Activated CD8-positive, alpha-beta memory T cell treated with anti-CD3 and anti-CD28 coated beads for 36 hours (primary cell): ENCODE data around the gene IRGC. TPM values are rescaled to one million over a fixed set of nuclear protein-coding genes. Genes with fewer than 3 reads are reported as not detected.

Source experiments
- CTCF ChIA-PET: fragments of 350-600 bp; sonication (Branson Sonifier 250); formaldehyde crosslinking; loops from one replicate; lab custom pipeline; 2021; ENCODE audit warnings: antibody characterized with exemption; lab: Charles Lee
- POLR2A ChIA-PET: fragments of 350-600 bp; sonication (Branson Sonifier 250); formaldehyde crosslinking; loops from one replicate; lab custom pipeline; 2021; ENCODE audit warnings: antibody characterized with exemption; lab: Charles Lee
- total RNA-seq, 2 experiments: library from RNA; stranded (reverse); gene quantifications; one replicate each; pipeline ENCODE4 v1.2.3, GENCODE V29; 2021

The IRGC gene
- total RNA-seq, 2 experiments from 2014 or later = not detected

- ChIA-PET CTCF (no interaction called here), POLR2A (no interaction called here)
Measured at GRCh38 chr19:43718627-43719377, 2.9 kb downstream of the IRGC start.

DNA sequence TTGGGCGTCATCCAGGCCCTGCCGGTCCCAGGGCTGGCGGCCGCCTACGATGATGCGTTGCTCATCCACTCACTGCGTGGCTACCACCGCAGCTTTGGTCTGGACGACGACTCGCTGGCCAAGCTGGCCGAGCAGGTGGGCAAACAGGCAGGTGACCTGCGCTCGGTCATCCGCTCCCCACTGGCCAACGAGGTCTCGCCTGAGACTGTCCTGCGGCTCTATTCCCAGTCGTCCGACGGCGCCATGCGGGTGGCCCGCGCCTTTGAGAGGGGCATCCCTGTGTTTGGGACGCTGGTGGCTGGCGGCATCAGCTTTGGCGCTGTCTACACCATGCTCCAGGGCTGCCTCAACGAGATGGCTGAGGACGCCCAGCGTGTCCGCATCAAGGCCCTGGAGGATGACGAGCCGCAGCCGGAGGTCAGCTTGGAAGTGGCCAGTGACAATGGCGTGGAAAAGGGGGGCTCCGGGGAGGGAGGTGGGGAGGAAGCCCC, 3.5 kb downstream of the IRGC start:
- ChIA-PET CTCF (no interaction called here), POLR2A (no interaction called here)

- ChIA-PET CTCF (no interaction called here), POLR2A (no interaction called here)
Measured at GRCh38 chr19:43719918-43720317, 4.0 kb downstream of the IRGC start.

- ChIA-PET POLR2A (no interaction called here), CTCF (no interaction called here)
Measured at GRCh38 chr19:43720936-43721335, 5.1 kb downstream of the IRGC start.

DNA sequence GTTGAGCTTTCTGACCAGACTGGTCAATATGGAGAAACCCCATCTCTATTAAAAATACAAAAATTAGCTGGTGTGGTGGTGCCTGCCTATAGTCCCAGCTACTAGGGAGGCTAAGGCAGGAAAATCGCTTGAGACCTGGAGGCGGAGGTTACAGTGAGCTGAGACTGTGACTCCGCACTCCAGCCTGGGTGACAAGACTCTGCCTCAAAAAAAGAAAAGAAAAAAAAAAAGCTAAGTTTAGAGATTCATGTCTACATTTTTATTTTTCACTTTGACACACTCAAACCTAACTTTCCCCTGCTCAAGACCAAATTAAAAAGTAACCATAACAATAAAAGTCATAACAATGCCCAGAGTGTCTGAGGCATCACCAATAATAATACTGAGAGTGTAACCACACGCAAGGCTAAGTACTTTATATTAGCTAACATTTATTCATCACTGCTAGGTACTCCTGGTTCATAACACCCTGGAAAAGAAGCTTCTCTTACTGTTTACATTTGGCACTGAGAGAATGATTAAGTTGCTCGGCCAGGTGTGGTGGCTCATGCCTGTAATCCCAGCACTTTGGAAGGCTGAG, 5.7 kb downstream of the IRGC start:
- CTCF ChIA-PET = interaction anchor here (0.6 kb wide), 1 partner anchor 14 kb away, joined by 4 read pairs; no protein-coding TSS in a partner anchor
- POLR2A ChIA-PET = no interaction called here

DNA sequence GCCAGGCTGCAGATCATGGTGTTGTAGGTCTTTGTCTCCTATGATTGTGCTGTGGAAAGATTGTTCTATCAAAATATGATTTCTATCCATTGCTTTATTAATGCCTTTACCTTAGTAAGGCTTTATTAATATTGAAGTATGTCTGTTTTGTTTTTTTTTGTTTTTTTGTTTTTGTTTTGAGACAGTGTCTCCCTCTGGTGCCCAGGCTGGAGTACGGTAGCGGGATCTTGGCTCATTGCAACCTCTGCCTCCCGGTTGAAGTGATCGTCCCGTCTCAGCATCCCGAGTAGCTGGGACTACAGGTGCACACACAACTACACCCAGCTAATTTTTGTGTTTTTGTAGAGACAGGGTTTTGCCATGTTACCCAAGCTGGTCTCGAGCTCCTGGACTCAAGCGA, 7.7 kb downstream of the IRGC start:
- ChIA-PET CTCF (interaction anchor here (0.7 to 1.0 kb wide), 2 partner anchors 49 to 129 kb away, joined by 3 read pairs; no protein-coding TSS in a partner anchor), POLR2A (no interaction called here)

- POLR2A ChIA-PET = interaction anchor here (0.6 kb wide), 1 partner anchor 140 kb away, joined by 5 read pairs; no protein-coding TSS in a partner anchor
- CTCF ChIA-PET = interaction anchor here (0.6 to 0.9 kb wide), 3 partner anchors 20 to 254 kb away, joined by 3 read pairs; no protein-coding TSS in a partner anchor
Measured at GRCh38 chr19:43724896-43725295, 9.0 kb downstream of the IRGC start.

DNA sequence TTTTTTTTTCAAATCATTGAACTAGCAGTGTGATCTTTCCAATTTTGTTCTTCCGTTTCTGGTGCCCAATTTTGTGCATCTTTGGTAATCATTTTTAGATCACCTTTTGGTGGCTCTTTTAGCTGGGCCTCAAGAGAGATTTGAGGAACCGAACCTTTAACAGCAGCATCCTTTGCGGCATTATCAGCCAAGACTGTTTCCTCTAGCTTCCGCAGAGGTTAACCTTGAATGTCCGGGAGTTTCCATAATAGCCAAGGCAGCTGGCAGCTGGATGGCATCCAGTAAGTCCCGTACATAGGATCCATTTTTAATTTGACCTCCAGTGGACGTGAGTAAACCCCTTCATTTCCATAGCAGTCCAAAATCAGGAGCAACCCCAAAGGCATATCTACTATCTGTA, 9.6 kb downstream of the IRGC start:
- CTCF ChIA-PET = interaction anchor here (0.6 to 0.9 kb wide), 3 partner anchors 21 to 255 kb away, joined by 3 read pairs; no protein-coding TSS in a partner anchor
- POLR2A ChIA-PET = no interaction called here

DNA sequence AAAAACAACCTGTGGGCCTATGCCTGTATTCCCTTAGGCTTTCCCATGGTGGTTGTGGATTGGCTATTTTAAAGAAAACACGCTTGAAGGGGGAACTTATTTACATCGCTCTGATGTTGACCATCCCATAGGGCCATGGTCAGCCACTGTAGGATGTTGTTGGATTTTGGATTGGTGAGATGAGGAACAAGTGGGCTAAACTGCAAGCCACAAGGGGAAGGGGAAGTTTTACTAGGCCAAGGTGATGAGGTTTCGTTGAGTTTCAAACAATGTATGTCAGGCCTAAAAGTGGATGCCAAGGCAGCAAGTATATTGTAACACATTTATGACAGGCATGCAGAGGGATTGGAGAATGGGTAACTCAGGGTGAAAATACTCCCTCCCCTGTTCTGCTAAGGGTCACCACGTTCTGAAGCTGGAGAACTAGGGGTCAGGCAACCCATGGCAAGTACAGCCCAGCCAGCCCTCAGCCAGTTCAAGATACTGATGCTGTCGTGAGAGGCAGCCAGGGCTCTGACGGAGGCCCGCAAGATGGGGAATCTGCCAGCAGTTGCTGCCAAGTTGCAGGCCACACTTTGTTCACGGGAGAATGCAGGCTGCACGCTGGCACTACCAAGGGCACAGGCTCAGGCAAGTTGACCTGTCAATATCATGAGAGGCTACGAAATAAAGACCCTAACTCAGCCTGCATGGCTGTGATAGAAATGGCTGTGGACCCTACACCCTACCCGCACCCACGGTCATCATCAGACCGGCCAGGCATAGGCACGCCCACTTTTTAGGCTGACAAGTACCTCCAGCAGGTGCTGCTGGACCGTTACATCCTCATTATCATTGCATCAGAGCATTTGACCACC, 11.1 kb downstream of the IRGC start:
- ChIA-PET POLR2A (interaction anchor here (0.6 kb wide), 1 partner anchor 10 kb away, joined by 3 read pairs; no protein-coding TSS in a partner anchor), CTCF (no interaction called here)

DNA sequence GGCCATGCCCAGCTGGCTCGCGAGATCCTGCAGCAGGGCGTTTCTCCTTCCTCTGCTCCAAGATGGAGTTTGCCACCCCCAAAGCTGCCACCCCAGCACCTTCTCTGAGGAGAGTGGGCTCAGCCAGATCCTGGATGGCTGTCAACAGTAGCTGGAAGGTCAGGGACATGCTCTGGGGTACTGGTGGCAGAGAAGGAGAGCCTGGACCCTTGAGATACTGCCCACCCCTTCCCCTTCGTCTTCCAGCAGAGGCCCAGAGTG, 11.6 kb downstream of the IRGC start:
- POLR2A ChIA-PET = no interaction called here
- CTCF ChIA-PET = no interaction called here

DNA sequence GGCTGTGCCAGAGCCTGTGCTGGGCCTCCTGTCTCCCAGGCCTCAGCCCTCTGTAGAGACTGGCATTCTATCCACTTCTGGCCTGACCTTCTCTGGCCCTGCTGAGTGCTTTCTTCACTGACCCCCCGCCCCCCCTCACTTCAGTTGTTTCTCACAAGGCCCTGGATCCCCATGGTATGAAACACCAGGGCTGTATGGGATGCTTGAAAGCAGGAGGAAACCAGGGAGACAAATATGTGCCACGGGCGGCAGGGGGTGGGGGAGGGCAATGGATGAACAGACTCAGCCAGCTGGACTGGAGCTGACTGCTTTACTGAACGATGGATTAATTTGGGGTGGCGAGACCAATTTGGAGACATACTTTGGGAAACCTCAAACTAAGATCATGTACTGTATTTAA, 14.0 kb downstream of the IRGC start:
- POLR2A ChIA-PET = interaction anchor here (0.6 kb wide), 1 partner anchor 9 kb away, joined by 3 read pairs; no protein-coding TSS in a partner anchor
- CTCF ChIA-PET = no interaction called here

DNA sequence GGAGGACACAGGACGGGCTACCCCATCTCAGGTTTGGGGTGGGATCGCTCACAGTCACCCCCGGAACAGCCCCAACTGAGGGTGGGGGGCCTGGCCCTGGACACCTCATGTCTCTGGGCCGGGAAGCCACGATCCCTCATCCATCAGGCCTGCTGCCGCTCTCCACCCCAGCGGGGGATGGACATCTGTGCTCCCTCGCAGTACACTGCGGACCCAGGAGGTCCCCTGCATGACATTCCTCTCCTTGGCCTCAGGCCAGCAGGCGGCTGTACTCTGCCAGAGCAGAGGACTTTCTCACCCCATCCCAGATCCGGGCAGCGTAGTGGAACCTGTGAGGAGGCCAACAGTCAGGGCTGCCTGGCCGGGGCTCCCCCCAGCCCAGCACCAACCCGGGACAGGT, 15.5 kb downstream of the IRGC start:
- POLR2A ChIA-PET = no interaction called here
- CTCF ChIA-PET = interaction anchor here (0.9 kb wide), 1 partner anchor 14 kb away, joined by 4 read pairs; no protein-coding TSS in a partner anchor

DNA sequence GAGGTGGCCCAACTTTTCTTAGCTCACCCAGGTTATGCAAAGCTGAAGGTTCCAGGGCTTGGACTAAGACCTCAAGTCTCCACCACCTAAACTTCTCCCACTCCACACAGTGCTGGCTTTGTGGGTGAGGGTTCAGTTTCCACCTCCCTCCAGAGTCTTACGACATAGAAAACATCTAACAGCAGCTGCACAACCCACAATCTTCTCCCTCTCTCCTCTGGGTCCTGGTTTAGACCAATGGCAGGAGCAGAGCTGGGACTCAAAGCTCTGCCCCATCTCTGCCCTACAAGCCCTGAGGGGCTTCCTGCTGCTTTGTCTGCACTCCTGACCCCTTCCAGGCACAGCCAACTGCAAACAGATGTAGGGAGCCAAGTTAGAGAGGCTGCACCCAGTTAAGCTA, 16.0 kb downstream of the IRGC start:
- ChIA-PET POLR2A (no interaction called here), CTCF (interaction anchor here (0.6 to 1.2 kb wide), 4 partner anchors 10 to 199 kb away, joined by 3 to 4 read pairs (median 4); partner anchors contain the start of gene ZNF575)

DNA sequence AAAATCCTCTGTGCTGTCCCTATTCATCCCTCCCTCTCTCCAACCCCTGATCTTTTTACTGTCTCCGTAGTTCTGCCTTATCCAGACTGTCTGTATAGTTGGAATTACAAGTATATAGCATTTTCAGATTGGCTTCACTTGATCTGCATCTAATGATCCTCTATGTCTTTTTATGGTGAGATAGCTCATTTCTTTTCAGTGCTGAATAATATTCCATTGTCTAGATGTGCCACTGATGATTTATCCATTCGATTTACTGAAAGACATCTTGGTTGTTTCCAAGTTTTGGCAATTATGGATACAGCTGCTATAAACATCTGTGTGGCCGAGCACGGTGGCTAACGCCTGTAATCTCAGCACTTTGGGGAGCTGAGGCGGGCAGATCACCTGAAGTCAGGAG, 19.1 kb downstream of the IRGC start:
- CTCF ChIA-PET = interaction anchor here (1.8 kb wide), 1 partner anchor 10 kb away, joined by 4 read pairs; no protein-coding TSS in a partner anchor
- POLR2A ChIA-PET = no interaction called here

GRCh38 chr19:43735957-43736356, 20.1 kb downstream of the IRGC start:
- CTCF ChIA-PET = interaction anchor here (1.4 kb wide), 1 partner anchor 10 kb away, joined by 5 read pairs; no protein-coding TSS in a partner anchor
- POLR2A ChIA-PET = interaction anchor here (1.0 kb wide), 1 partner anchor 66 kb away, joined by 5 read pairs; the partner anchor contains the start of gene PLAUR

DNA sequence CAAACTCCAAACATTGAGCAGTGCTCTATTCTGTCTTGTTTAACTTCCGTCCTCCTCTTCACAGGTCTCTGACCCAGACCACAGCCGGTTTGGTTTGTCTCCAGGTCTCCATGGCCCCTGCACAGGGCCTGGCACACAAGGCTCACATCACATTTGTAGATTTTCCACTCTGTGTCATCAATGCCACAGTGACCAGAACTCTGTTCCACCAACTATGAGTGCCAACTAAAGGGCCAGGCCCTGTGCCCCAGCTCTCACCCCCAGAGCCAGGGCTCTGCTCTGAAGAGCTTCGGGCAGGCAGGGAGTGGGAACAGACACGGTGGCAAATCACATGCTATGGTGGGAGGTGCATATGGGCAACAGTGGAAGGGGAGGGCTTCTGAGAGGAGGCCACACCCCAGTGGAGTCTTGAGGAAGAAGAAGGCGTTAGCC, 22.9 kb downstream of the IRGC start:
- POLR2A ChIA-PET = interaction anchor here (0.7 kb wide), 1 partner anchor 9 kb away, joined by 3 read pairs; no protein-coding TSS in a partner anchor
- CTCF ChIA-PET = interaction anchor here (0.6 to 1.4 kb wide), 3 partner anchors 27 to 41 kb away, joined by 3 to 4 read pairs (median 3); no protein-coding TSS in a partner anchor

GRCh38 chr19:43739439-43740235, 23.8 kb downstream of the IRGC start:
- POLR2A ChIA-PET = interaction anchor here (0.7 kb wide), 1 partner anchor 10 kb away, joined by 3 read pairs; no protein-coding TSS in a partner anchor
- CTCF ChIA-PET = interaction anchor here (0.6 kb wide), 1 partner anchor 37 kb away, joined by 3 read pairs; no protein-coding TSS in a partner anchor
